Spleen (tissue), 7 donors: ENCODE data around the gene CPAMD8.

Experiments used
- CTCF ChIP-seq, 11 experiments: fragments of 200-600 bp in 7 of 11; fragments of 450-650 bp in 4 of 11; sonication (generic) in 4 of 11; IDR thresholded peaks in 8 of 11; conservative IDR thresholded peaks in 3 of 11; 1 replicate in 7 of 11; 2 replicates in 4 of 11; pipeline versions ENCODE4 v1.4.0 to v1.8.0; 2016 to 2021; ENCODE audit warnings: antibody characterized with exemption in 11 of 11, inconsistent platforms in 4 of 11, mild to moderate bottlenecking in 1 of 11
- POLR2A ChIP-seq, 3 donors: fragments of 450-650 bp; IDR thresholded peaks; one replicate each; pipeline ENCODE4 v1.5.1; 2017; ENCODE audit warnings: antibody characterized with exemption in 3 of 3, mild to moderate bottlenecking in 1 of 3
- POLR2AphosphoS5 ChIP-seq, 3 donors: sonication (generic); formaldehyde crosslinking; IDR thresholded peaks; one replicate each; pipeline ENCODE4 v1.5.1; 2017; ENCODE audit warnings: antibody characterized with exemption in 3 of 3
- donor health status: DM: no; HTN: no; CAD: no; lungs with moderate emphysema.
- donor health status: DM: no; HTN: no; CAD: no.
- donor health status: DM: no; HTN: no; CAD: no.

GRCh38 chr19:17006579-17006978 lies 20.0 kb downstream of the CPAMD8 start:
- TF ChIP-seq POLR2A (IDR thresholded peaks at IDR 0.05), result no peak
- TF ChIP-seq CTCF (IDR thresholded peaks at IDR 0.05 in 8 of 11, conservative IDR thresholded peaks at IDR 0.05 in 3 of 11), result no peak
- TF ChIP-seq POLR2AphosphoS5 (IDR thresholded peaks at IDR 0.05), result no peak
